ENCODE results near the gene KLF16.

KLF16 gene

DNA sequence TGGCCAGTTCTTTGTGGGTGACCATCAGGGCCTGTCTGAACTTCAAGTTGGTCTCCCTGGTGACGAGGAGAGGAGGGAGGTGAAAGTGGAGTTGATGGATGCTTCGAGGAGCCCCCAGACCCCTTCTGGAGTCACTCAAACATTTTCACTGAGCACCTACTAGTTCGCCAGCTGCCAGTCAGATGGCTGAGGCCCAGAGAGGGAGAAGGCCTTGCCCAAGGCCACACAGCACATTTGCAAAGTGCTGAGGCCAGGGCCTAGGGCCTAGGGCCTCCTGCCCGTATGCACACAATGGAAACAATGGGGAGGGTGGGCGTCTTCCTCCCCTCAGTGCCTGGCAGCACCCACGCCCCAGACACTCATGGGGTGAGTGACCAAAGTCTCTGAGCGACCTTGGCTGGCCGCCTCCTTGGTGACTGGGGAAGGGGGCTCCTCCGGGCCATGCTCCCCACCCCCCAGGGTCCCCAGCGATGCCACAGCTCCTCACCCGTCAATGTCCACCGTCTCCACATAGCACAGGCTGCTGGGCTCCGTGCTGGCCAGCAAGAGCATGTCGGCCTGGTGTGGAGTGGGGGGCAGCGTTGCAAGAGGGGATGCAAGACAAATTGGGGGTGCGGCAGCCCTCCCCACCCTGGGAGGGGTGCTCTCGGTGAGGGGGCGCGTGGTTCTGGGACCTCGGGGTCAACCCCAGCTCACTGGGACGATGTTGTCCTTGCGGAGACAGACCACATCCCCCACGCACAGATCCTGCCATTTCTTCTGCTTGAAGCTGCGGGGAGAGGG, 57.8 kb downstream of the KLF16 start:
- DNase-seq, result no peak

DNA sequence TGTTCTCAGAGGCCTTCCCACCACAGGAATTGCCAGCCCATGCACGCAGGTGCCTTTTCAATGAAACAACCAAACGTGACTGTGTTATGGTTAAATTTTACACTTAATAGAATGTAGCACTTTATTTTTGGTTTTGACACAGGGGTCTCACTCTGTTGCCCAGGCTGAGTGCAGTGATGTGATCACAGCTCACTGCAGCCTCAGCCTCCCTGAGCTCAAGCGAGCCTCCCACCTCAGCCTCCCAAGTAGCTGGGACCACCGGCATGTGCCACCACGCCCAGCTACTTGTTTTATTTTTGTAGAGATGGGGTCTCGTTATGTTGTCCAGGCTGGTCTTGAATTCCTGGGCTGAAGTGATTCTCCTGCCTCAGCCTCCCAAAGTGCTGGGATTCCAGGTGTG, 58.5 kb downstream of the KLF16 start:
- no peak for DNase-seq

Data from SHP77 (cell line).